GM12878 (cell line): ENCODE results near the gene CNPY1. TPM values are rescaled to one million over a fixed set of nuclear protein-coding genes. Genes with fewer than 3 reads are reported as not detected.

ENCODE experiments used
- BCL11A ChIP-seq: IDR thresholded peaks from 2 replicates; pipeline ENCODE4 v1.6.1; 2011; ENCODE audit warnings: low read depth, low read length
- CHD2 ChIP-seq: IDR thresholded peaks from 2 replicates; pipeline ENCODE4 v1.6.1; 2011; ENCODE audit warnings: low read depth, low read length, improper control_type of control experiment, borderline replicate concordance
- DPF2 ChIP-seq: fragments of 450-650 bp; IDR thresholded peaks from 2 replicates; pipeline ENCODE4 v1.6.1; 2017; ENCODE audit warnings: mild to moderate bottlenecking
- HDGF ChIP-seq: fragments of 450-650 bp; IDR thresholded peaks from 2 replicates; pipeline ENCODE4 v1.6.1; 2016; ENCODE audit warnings: antibody characterized with exemption
- JUNB ChIP-seq: IDR thresholded peaks from 2 replicates; pipeline ENCODE4 v1.6.1; 2016; ENCODE audit warnings: antibody characterized with exemption, mild to moderate bottlenecking
- MTA2 ChIP-seq: fragments of 450-650 bp; IDR thresholded peaks from 2 replicates; pipeline ENCODE4 v1.6.1; 2016; ENCODE audit warnings: low read depth, mild to moderate bottlenecking, moderate library complexity
- MTA3 ChIP-seq: IDR thresholded peaks from 2 replicates; pipeline ENCODE4 v1.6.1; 2012; ENCODE audit warnings: low read length, inconsistent platforms, borderline replicate concordance
- MYB ChIP-seq: fragments of 150-350 bp; IDR thresholded peaks from 2 replicates; pipeline ENCODE4 v1.6.1; 2014; ENCODE audit warnings: mild to moderate bottlenecking, low read depth, low read length, borderline replicate concordance
- STAT3 ChIP-seq: IDR thresholded peaks from 2 replicates; pipeline ENCODE4 v1.6.1; 2011; ENCODE audit warnings: low read depth, low read length, improper control_type of control experiment
- SUPT20H ChIP-seq: IDR thresholded peaks from 2 replicates; pipeline ENCODE4 v1.6.1; 2011; ENCODE audit warnings: low read depth, mild to moderate bottlenecking, low read length, moderate library complexity, borderline replicate concordance; ENCODE audit not compliant: control insufficient read depth
- ZBTB40 ChIP-seq: fragments of 450-650 bp; IDR thresholded peaks from 2 replicates; pipeline ENCODE4 v1.6.1; 2016; ENCODE audit warnings: mild to moderate bottlenecking, moderate library complexity, borderline replicate concordance
- ZNF207 ChIP-seq: fragments of 450-650 bp; IDR thresholded peaks from 2 replicates; pipeline ENCODE4 v1.6.1; 2014; ENCODE audit warnings: antibody characterized with exemption, mild to moderate bottlenecking, borderline replicate concordance
- ZNF384 ChIP-seq: IDR thresholded peaks from 2 replicates; pipeline ENCODE4 v1.6.1; 2012; ENCODE audit warnings: low read depth, mild to moderate bottlenecking, low read length, improper control_type of control experiment, borderline replicate concordance
- ZNF687 ChIP-seq: fragments of 450-650 bp; IDR thresholded peaks from 2 replicates; pipeline ENCODE4 v1.6.1; 2017; ENCODE audit warnings: mild to moderate bottlenecking, moderate library complexity
- polyA plus RNA-seq, 11 experiments: library from polyadenylated mRNA; depleted of rRNA in 4 of 11; unstranded in 6 of 11; stranded (reverse) in 5 of 11; fragments of >200 nt; fragmentation: Nextera tagmentation in 4 of 11; fragmentation: Illumina TruSeq in 1 of 11; extraction: Ambion mirVana in 4 of 11; extraction: Trizol in 1 of 11; gene quantifications; 1 replicate in 1 of 11; 2 replicates in 10 of 11; pipeline versions ENCODE4 v1.2.1 to v1.2.3, GENCODE V29; 2011 to 2016; ENCODE audit warnings: inconsistent platforms in 2 of 11, missing spikeins in 2 of 11, low read depth in 1 of 11
- total RNA-seq, 4 experiments: library from RNA; depleted of rRNA in 3 of 4; stranded (reverse); fragments of >200 nt in 3 of 4; fragmentation: Illumina TruSeq in 1 of 4; extraction: Trizol in 1 of 4; gene quantifications; 2 replicates each; pipeline versions ENCODE4 v1.2.1 to v1.2.3, GENCODE V29; 2013 to 2021

Gene CNPY1
- total and polyA plus RNA-seq, 10 of the 15 experiments (the other 5 are each of a cell fraction or from before 2014, with no cell fraction given) = not detected

GRCh38 chr7:155530601-155531000 lies 15.8 kb downstream of the CNPY1 start (continued):
- TF ChIP-seq ZBTB40 (no peak), MYB (no peak), DPF2 (no peak), ZNF687 (no peak), HDGF (no peak), STAT3 (no peak), BCL11A (no peak), MTA2 (no peak), JUNB (no peak), MTA3 (no peak), CHD2 (no peak), ZNF384 (no peak), ZNF207 (no peak), SUPT20H (no peak)
- TF ChIP-seq, all 136 proteins: peak for 0
